Islet of Langerhans (tissue), 1 donor: ENCODE measurements around the gene PDE4B.
"Not testable (repeated sequence)": the region's sequence is repeated elsewhere in the genome, so short reads cannot be mapped to it uniquely, and the experiment has no call there.

Source experiments
- FAIRE-seq: peaks from one replicate; lab custom pipeline; 2011; peaks lifted over from hg19 to GRCh38; lab: Jason Lieb, UNC

Gene PDE4B

DNA sequence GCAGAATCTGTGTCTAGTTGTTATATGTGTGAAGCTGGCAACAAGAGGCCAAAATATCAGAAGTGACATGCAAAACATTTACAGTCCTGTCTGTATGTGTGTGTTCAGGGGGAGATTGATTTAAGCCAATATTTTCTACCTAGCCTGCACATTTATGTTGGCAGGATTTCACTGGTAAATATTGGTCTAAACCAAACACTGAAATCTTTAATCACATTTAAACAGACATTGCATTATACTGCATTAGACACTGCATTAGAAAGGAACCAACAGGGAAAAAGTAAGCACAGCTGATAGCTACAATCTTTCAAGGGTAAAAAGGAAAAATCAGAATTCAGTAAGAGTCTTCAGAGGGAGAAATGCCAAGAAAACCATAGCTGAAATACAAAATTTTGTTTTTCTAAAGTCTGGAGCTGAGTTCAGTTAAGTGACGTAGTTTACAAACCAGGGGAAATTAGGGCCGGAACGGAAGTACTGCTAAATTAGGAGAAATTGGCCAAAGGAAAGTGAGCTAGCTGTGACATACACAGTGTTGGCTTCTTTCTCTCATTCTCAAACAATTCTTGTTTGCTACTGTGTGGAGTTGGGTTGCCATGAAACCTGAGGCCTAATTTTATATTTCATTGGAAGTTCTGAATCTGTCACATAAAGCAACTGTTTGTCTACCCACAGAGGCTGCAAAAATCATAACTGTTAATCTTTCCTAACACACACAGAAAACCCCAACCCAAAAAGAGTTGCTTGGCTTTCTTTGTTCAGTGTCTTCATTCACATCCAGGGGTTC is 524.0 kb downstream of the PDE4B start:
- peak; percentile 94 for FAIRE-seq

DNA sequence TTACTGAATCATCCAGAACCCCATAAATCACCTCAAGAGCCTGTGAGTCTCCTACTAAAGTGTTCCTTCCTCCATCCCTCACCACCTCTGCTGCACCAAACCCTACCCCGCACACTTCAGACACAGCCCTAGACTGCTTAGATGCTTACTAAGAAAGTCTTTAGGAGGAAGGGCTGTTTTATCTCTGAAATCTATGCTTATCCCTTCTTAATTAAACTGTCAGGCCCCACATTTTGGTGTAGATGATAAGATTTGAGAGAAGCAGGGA is 524.5 kb downstream of the PDE4B start:
- FAIRE-seq = no peak

DNA sequence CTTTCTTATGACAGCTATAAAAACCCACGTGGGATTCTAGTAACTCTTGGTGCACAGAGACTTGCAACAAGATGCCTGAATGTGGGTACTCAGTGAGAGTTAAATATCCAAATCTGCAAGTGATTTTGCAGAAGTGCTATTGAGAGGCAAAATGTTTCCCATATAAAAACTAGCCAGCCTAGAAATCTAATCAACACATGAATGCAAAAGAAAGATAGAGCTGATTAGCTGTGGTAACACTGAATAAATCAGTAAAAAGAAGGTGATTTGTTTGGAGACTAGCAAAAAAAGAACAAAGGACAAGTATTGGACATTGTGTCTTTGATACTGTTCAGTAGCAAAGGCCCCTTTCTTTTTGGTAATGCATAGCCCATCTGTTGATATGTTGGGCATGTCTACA is 527.5 kb downstream of the PDE4B start:
- no peak for FAIRE-seq

DNA sequence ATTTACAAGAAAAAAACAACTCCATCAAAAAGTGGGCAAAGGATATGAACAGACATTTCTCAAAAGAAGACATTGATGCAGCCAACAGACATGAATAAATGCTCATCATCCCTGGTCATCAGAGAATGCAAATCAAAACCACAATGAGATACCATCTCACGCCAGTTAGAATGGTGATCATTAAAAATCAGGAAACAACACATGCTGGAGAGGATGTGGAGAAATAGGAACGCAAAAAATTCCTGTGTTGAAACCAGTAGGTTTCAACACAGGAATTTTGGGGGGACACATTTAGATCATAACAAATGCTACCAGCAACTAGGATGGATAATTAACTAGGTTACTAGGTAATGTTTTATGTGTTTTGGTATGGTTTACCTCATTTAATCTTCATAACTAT is 529.8 kb downstream of the PDE4B start:
- FAIRE-seq = not testable (repeated sequence)

DNA sequence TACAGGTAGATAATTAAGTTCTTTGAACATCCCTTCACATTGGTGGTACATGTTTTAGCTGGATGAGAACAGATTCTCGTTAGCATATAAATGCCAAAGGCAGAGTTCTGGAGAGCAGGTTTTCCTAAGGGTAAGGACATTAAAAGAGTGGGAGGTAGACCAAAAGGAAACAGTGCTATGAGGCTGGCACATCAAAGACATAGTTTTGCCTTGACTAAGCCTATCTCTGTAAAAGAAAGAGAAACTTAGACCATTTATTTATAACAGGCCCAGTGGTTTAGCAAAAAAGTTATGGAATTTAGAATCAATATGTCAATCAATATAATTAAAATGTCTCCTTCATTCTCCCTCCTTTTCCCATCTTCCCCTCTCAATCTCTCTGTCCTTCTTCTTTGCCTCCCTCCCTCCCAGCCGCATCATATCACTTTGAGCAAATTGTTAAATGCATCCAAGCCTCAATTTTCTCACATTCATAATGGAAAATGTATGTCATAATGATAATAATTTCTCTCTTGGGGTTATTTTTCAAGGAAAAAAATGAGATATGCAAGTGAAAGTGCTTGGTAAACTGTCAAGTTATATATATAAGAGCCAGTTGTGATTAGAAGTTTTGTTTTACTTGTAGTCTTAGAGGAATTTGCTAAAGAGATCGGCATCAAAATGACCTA is 531.4 kb downstream of the PDE4B start:
- no peak for FAIRE-seq

DNA sequence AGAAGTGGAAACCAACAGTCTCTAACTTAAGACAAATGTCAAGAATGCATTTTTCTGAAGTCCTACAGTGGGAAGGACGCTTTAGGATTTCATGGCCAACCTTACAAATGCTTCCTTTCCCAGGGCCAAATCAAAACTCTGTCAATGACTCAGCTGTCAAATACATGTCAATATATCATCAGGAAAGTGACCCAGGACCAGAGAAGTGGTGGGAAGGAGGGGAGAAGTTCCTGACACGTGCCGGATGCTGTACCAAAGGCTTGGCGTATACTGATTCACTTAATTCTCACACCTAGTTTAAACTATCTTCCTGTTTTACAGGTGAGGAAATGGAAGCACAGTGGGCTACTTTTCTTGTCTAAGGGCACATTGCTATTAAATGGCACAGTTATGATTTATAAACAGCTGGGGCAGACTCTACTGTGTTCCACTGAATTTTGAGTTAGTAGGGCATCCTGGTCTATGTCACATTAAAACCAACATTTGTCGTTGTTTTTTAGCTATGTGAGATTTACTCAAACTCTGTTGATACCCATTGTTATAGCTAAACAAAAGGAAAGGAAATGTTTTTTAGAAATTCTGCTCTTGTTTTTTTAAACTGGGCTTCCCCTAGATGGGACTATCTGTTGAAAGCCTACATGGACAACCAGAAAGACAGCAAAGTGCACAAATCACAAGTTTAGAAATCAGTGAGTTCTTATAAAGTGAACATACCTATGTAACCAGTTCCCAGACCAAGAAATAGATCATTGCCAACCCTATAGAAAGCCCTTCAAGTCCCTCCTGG is 533.1 kb downstream of the PDE4B start:
- no peak for FAIRE-seq

DNA sequence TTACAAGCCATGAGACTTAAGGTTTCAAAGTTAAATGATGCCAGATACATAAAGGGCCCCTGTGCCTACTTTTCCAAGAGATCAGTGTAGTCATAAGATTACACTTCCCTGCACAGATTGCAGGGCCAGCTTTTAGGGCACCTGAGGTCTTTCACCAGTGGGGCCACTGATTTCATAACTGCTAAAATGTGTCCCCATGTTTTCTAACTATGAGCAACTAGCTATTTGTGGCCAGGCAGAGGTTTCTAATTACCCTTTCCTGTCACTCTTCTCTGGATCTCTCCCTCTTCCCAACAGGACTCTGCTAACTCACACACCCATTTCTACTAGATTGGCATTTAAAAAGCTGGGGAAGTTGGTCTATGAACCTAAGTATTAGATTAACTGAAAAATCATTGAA is 534.2 kb downstream of the PDE4B start:
- no peak for FAIRE-seq

DNA sequence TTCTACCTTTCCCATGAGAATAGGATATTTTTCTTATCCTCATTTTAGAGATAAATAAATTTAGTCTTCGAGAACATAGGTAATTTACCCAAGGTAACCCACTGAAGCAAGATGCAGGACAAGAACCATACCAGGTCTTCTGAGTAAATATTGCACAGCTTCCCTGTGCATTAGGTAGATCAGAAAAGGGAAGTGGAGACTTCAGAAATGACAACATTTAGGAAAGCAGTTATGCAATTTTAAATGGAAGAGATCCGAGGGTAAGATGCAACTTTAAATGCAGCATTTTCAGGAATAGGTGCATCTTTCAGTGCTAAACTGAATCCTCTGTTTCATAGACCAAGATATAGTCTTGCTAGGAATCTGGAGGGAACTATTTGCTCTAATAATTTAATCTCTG is 534.9 kb downstream of the PDE4B start:
- FAIRE-seq = no peak

DNA sequence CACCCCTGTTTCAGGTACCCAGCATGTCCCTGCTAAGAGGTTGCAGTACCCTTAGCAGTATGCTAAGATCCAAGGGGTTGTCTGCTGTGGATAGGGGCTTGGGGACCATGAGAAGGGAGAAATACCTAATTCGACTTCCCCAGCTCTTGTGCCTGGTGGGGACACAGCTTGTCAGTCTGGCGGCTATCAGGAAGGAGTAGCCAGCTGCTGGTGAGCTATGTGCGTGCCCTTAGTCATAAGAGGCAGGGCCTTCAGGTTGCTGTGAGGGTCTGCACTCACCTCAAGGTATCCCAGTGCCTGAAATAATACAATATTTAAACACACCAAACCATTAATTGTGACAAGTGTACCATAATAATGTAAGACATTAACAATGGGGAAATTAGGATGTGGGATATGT is 536.2 kb downstream of the PDE4B start:
- FAIRE-seq = no peak

DNA sequence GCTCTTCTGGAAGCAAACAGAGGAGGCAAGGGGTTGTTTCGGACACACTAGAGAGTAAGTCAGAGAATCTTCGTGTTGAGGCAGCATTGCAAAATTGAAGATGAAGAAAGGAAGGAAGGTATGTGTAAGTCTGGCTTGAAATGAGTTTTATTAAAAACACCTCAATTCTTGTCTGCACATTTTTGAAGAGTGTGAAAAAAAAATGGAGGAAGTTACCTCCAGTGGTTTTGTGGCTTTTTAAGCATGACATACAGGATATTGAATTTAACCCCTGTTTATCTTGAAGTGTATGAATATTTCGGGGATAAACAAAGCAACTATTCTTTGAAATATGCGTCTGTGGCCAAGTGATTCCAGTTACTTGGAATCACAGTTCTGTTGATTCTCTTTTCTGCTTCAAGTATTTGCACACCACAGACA is 538.0 kb downstream of the PDE4B start:
- FAIRE-seq = no peak

DNA sequence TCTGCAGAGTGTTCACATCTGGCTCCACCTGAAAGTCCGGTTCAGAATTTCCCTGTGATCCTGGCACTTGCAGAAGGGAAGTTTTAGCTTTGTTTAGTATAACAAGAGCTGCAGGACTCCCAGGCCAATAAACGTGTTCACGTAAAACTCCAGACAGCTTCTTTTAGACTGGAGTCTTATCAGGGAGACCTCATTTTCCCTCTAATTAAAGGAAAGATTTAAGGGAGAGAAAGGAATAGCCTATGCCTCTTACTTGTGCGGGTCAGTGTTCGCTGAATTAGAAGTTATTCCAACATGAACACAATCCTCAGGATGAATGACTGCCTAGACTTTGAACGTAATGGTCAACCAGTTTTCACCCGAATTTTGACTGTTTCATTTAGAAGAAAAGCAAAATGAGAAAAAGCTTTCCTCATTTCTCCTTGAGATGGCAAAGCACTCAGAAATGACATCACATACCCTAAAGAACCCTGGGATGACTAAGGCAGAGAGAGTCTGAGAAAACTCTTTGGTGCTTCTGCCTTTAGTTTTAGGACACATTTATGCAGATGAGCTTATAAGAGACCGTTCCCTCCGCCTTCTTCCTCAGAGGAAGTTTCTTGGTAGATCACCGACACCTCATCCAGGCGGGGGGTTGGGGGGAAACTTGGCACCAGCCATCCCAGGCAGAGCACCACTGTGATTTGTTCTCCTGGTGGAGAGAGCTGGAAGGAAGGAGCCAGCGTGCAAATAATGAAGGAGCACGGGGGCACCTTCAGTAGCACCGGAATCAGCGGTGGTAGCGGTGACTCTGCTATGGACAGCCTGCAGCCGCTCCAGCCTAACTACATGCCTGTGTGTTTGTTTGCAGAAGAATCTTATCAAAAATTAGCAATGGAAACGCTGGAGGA is 539.2 kb downstream of the PDE4B start:
- FAIRE-seq = no peak

DNA sequence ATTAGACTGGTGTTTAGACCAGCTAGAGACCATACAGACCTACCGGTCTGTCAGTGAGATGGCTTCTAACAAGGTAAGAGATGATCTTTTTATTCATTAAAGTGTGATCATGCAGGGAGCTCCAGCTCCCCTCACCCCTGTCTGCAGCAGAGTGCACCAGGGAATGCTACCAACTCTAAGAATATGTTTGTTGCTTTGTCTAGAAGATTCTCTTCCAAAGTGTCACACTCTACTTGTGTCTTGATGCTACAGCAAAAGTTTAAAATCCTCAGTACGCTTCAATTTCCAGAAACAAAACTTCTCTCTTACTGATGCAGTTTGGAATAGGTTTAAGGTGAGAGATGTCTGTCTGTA is 539.8 kb downstream of the PDE4B start:
- no peak for FAIRE-seq

DNA sequence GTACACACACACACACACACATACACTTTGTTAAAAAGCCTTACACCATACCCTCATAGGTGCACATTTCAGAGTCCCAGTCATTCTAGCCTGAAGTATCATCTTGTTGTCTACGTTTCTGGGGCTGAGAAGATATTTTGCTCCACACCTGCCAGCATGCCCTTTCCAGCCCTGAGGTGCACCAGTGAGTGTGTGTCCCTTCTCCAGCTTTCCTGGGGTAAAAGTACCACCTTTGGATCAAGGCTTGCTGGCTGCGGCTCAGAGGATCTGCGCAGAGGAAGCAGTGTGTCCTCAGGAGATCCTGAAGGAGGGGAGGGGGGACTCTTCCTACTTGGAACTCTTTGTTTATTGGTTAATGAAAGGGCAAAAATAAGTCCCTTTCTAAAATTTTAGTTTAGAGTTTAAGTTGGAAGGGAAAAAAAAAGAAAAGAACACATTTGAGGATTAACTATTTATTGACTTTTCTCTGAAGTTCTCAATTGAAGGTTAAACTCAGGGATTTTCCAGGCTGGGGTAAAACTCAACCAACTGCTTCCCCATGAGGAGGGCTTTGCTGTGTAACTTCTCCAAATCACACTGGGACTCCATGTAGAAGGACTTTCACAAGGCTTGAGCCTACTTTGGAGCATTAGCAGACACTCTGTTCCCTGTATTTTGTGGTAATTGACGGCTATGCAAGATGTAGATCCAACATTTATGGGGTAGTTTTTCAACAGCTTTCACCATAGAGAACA is 540.9 kb downstream of the PDE4B start:
- no peak for FAIRE-seq

DNA sequence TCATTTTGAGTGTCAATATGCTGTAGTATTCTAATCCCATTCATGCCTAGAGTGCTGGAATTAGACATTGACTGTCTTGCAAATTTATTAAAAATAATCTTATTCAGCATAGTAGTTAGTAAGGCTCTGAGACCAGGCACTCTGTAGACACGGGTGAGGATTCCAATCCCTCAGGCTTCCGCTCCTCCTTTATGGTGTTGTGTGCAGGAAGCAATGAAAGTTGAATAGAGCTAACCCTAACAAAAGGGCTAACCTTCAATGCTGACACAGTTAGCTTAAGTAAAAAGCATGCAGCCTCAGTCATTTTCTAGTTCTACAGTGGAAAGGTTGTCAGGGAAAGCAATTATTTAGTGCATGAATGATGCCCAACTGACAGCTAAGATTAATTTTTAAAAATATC is 541.6 kb downstream of the PDE4B start:
- FAIRE-seq = no peak

DNA sequence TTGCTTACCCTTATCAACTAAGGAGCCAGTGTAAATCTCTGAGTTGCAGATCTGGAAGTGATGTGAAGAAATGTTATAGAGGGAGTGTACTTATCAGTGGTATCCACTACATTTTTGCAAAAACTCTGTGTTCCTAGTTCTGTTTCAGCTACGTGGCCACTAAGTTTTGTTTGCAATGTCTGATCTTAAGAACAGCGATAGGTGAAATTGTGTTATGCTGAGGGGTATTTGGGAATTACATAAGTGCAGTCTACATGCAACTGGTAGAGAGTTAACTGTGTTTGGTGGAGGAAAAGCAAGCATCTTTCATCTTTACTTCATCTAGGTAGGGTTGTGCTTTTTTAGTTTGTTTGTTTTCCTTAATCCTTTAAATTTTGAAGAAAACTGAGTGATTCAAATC is 542.4 kb downstream of the PDE4B start:
- FAIRE-seq = no peak

DNA sequence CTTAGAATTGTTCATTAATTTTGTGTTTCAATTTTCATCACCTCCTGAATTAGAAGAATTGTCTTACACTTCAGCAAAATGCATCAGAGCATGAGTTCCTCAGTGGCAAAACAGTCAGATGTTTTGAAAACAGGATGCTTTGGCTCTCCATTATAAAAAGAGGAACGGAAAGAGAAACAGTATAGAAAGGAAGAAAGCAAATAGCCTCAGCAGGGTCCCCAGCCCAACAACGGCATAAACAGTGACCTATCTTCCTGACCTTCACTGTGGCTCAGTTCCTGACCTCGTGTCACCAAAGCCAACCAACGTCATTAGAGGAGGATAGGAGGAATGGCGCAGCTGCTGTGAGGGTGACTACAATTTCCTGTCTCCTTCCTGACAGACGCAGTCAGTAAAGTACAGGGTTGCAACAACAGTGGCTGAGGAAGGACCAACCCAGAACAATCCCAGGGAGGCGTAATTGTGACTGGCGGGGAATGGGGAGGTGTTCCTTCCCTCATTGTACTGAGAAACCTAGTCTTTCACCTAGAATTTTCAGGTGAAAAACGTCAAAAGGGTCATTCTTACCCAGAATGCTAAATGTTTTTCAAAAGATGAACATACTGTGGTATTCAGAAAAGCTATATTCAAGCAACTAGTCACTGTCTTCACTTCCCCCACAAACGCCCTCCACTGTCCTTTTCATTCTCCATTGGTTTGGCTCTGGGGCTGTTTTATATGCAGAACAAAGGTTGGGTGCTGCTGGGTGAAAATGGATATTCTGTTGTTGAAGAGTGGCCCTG is 543.4 kb downstream of the PDE4B start:
- FAIRE-seq = no peak

DNA sequence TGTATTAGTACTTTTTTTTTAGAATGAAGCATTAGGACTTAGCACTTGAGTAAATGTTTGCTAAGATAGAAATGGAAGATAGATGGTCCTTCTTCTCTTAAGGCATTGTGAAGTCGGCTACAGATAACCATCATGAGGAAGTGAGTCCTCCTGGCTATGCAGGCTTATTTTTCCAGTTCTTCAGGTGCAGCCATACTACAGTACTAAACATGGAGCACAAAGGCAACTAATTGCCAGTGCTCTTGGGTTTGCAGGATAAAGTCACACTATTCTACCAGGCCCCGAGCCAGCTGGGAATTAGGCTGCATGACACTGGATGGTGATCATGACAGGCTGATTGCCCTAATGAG is 543.9 kb downstream of the PDE4B start:
- FAIRE-seq = no peak

DNA sequence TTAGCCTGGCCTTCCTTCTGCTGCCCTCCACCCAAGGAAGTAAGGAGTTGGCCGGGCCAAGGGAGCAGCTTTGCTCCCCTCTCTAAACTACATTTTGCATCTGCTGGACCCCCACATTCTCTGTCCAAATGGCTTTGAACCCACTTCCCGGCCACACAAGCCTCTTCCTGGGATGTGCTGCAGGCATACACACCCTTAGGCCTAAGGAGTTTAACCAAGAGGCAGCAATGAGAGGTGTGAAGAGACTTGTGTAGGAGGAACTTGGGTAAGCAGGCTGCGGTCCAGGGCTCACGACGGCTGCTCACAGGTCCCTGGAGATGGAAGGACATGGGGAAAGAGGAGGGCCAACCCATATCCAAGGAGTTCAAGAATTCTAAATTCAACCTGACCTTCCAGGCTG is 544.6 kb downstream of the PDE4B start:
- no peak for FAIRE-seq

DNA sequence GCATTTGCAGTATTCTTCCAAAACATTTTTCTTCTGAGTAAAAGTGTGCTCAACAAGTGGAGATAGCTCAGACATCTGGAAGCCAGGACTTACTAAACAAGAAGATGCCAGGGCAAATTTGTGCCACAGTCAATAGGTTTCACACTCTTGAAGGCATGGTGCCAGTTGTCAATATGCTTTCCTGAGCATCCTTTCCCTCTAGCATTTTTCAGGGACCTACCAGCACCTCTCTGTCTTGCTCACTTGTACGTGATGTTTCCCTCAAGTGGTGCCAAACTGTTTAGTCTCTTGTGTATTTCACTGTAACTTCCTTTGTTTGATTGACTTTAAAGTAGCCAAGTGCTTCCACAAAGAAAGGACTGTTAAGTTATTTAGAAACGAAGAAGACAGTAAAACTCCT is 547.2 kb downstream of the PDE4B start:
- FAIRE-seq = no peak

DNA sequence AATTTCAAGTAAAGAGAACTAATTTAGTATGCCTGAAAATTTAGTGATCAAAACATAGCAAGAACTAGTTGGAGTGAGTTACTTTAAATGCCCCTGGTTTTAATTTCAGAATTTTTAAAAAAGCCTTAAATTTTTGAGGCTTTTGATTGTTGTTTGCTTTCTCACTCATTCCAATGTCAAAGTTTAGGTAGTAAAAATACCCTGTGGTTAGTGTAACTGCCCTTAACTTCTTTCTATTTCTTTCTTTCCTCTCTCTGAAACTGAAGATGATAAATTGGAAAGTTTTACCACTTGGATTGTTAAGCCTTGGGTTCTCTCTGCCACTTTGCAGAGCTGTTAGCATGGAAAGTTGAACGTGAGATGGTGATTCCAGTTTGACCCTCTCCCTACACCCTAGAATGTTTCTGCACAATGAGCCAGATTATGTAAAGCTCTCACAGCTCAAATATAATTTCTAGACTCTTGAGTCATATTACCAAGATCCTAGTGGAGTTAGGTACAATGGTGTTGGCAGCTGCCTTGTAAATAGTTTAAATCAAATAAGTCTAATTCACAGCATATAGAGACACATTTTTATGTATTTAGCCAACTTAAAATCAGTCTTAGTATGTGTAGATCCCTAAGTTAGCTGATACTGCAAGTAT is 548.9 kb downstream of the PDE4B start:
- FAIRE-seq = no peak

DNA sequence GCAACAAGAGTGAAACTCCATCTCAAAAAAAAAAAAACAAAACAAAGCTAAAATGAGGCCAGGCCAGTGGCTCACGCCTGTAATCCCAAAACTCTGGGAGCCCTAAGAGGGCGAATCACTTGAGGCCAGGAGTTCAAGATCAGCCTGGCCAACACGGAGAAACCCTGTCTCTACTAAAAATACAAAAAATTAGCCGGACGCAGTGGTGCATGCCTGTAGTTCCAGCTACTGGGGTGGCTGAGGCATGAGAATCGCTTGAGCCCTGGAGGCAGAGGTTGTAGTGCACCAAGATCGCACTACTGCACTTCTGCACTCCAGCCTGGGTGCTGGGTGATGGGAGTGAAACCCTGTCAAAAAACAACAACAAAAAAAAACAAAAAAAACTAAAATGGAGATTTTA is 550.0 kb downstream of the PDE4B start:
- no peak for FAIRE-seq
